Lower lobe of right lung (tissue), 2 donors: ENCODE measurements around the gene RAPH1. TPM values are rescaled to one million over a fixed set of nuclear protein-coding genes. Genes with fewer than 3 reads are reported as not detected.
A peak's percentile ranks its signal among the peaks of the same experiment; 100 is the strongest.
"Not testable (repeated sequence)": the region's sequence is repeated elsewhere in the genome, so short reads cannot be mapped to it uniquely, and the experiment has no call there.

Experiments used
- ATAC-seq, 2 donors: fragments of 200-7000 bp; cut with Tn5 transposase; one replicate each; pipeline ENCODE4 v1.9.1; 2020 to 2022; ENCODE audit warnings: mild to moderate bottlenecking in 2 of 2, moderate library complexity in 2 of 2
- DNase-seq: peaks from one replicate; pipeline ENCODE4 v3.0.0-alpha.2; 2020
- H3K27ac ChIP-seq: fragments of 200-600 bp; one replicate; pipeline ENCODE4 v1.8.0; 2022
- H3K27me3 ChIP-seq: fragments of 200-600 bp; one replicate; pipeline ENCODE4 v1.8.0; 2022; ENCODE audit warnings: low read depth
- H3K36me3 ChIP-seq: fragments of 200-600 bp; one replicate; pipeline ENCODE4 v1.8.0; 2022; ENCODE audit warnings: mild to moderate bottlenecking
- H3K4me1 ChIP-seq: fragments of 200-600 bp; one replicate; pipeline ENCODE4 v1.8.0; 2022
- H3K4me3 ChIP-seq: fragments of 200-600 bp; one replicate; pipeline ENCODE4 v1.8.0; 2022; ENCODE audit warnings: mild to moderate bottlenecking
- H3K9me3 ChIP-seq: fragments of 200-600 bp; one replicate; pipeline ENCODE4 v1.8.0; 2022
- CTCF ChIP-seq: fragments of 200-600 bp; IDR thresholded peaks from one replicate; pipeline ENCODE4 v1.8.0; 2022; ENCODE audit warnings: antibody characterized with exemption, mild to moderate bottlenecking
- intact Hi-C: fragments of 100-400 bp; cut with DNase I; formaldehyde crosslinking; loops from one replicate; pipeline ENCODE4 v1.11.0; 2022
- total RNA-seq: library from RNA; stranded (reverse); fragmentation: NEBNext Ultra II Directional; extraction: Animal tissue kit (Norgen Biotek cat#: 25700); gene quantifications from one replicate; pipeline ENCODE4 v1.2.1, GENCODE V29; 2021
- donor health status: DM: no; HTN: yes; CAD: no; lungs with severe emphysema.

RAPH1 gene
- total RNA-seq, 1 donor from 2014 or later, result 63.8 TPM

GRCh38 chr2:203535784-203536585, 884 bp upstream of the RAPH1 start:
- no peaks in the 10 kb centered on the region for H3K27me3 ChIP-seq
- H3K27ac ChIP-seq, result peak overlapping the region; percentile 95
- no peaks in the 10 kb centered on the region for H3K9me3 ChIP-seq
- H3K4me3 ChIP-seq, result peak overlapping the region; percentile 89
- intact Hi-C loops, result no loop called here
- no peak for TF ChIP-seq CTCF
- ATAC-seq, result peak; percentile 31 to 51
- no peaks in the 10 kb centered on the region for H3K36me3 ChIP-seq
- peaks cover 19% of the 10 kb centered on the region for H3K4me1 ChIP-seq
- no peak for DNase-seq

GRCh38 chr2:203534621-203535077, 452 bp downstream of the RAPH1 start:
- Histone ChIP-seq H3K9me3 (no peaks in the 10 kb centered on the region), H3K27ac (peak overlapping the region; percentile 95), H3K27me3 (no peaks in the 10 kb centered on the region), H3K36me3 (no peaks in the 10 kb centered on the region), H3K4me1 (peaks cover 19% of the 10 kb centered on the region), H3K4me3 (peak overlapping the region; percentile 89)
- intact Hi-C loops, result no loop called here
- DNase-seq, result no peak
- TF ChIP-seq CTCF, result no peak
- ATAC-seq, result peak; percentile 56

- H3K9me3 ChIP-seq, result no peaks in the 10 kb centered on the region
- intact Hi-C loops, result no loop called here
- DNase-seq (no peak), ATAC-seq (no peak)
- peaks cover 19% of the 10 kb centered on the region for H3K4me1 ChIP-seq
- no peak for TF ChIP-seq CTCF
- H3K27ac ChIP-seq, result peak overlapping the region; percentile 95
- no peaks in the 10 kb centered on the region for H3K27me3 ChIP-seq
- no peaks in the 10 kb centered on the region for H3K36me3 ChIP-seq
- H3K4me3 ChIP-seq, result peak overlapping the region; percentile 89
Measured at GRCh38 chr2:203533676-203534591, 1.2 kb downstream of the RAPH1 start.

GRCh38 chr2:203532957-203533658, 2.0 kb downstream of the RAPH1 start:
- DNase-seq, result no peak
- no peak for ATAC-seq
- no peaks in the 10 kb centered on the region for H3K27me3 ChIP-seq
- peak overlapping the region; percentile 89 for H3K4me3 ChIP-seq
- no peaks in the 10 kb centered on the region for H3K9me3 ChIP-seq
- H3K4me1 ChIP-seq, result peaks cover 24% of the 10 kb centered on the region
- H3K36me3 ChIP-seq, result no peaks in the 10 kb centered on the region
- peak overlapping the region; percentile 95 for H3K27ac ChIP-seq
- no peak for TF ChIP-seq CTCF
- intact Hi-C loops, result no loop called here

GRCh38 chr2:203527719-203528118, 7.4 kb downstream of the RAPH1 start:
- Histone ChIP-seq H3K4me3 (no peak overlapping the region), H3K36me3 (no peaks in the 10 kb centered on the region), H3K9me3 (no peaks in the 10 kb centered on the region), H3K4me1 (peaks cover 16% of the 10 kb centered on the region), H3K27ac (no peak overlapping the region), H3K27me3 (no peaks in the 10 kb centered on the region)
- DNase-seq (no peak), ATAC-seq (no peak)
- TF ChIP-seq CTCF, result no peak
- intact Hi-C loops, result no loop called here

- intact Hi-C loops, ATAC-seq, H3K4me1 ChIP-seq, DNase-seq, H3K9me3 ChIP-seq, H3K4me3 ChIP-seq, H3K27me3 ChIP-seq, H3K36me3 ChIP-seq, H3K27ac ChIP-seq: not testable (repeated sequence)
Measured at GRCh38 chr2:203513268-203513667, 21.8 kb downstream of the RAPH1 start.
